ENCODE data around the gene MTCL3.

Gene MTCL3

DNA sequence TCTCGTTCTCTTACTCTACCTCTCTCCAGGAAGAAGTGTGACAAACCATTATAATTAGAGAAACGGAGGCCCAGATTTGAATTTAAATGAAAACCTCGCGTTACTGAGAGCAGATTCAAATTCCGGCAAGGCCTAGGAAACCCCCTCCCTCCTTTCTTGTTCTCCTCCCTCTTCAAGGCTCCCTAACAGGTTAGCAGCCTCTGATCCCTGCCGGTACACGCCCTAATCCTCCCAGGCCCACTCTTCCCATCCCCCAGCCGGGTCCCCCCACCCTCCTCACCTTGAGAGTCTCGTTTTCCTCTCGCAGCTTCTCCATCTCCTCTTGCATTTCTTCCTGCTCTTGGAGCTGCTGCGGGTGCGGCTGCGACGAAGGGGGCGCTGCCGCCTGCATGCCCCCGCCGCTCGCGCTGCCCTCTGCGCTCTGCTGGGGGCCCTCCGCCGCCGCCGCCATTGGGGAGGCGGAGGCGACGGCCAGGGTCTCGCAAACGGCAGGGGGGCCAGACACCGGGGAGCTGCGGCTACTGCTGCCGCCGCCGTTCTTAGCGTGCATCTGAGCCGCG is 3.8 kb downstream of the MTCL3 start:
- DNase-seq (ENCODE audit: low spot score), result peak; percentile 24

DNA sequence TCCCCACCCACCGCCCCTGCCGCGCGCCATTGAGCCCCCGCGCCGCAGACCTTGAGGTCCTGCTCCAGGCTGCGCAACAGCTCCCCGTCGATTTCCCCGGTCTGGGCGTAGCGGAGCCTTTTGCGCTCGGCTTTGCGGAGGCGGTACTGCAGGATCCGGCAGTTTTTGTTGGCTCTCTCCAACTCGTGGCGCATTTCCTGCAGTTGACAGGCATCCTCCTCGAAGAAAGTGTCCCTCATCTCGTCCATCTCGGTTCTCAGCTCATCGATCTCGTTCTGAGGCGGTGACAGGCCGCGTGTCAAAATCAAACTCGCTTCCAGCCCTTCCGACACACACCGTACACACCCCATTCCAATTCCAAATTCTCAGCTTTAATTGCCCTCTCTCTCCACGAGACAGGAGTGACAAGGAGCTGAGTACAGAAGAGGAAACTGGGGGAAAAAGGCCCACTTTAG is 4.3 kb downstream of the MTCL3 start:
- peak; percentile 66 for DNase-seq (ENCODE audit: low spot score)

DNA sequence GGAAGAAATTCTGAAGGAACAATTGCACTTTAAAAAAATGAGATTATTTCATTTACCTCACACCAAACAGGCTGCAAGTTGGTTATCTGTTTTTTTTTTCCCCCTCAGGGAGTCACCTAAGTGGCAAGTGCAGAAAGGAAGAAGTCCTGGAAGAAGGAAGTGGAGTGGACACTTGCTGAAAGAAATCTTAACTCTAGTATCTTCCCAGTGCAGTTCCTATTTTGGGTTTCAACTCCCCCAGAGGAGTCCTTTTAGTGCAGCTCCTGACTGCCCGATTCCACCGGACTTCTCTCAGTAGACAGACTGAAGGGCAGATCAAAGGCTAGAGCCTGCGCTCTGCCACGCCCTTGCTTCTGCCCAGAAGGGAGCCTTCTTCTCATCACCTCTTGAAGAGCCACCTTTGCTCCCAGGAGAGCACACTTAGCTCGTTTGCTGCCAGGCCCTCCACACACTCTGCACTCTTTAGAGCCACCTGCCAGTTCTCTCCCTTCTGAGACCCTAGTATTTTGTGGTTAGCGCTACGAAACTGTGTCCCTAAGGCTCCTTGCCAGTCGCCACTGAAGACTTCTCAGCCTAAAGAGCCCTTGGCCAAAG is 4.9 kb downstream of the MTCL3 start:
- DNase-seq (ENCODE audit: low spot score), result no peak

DNA sequence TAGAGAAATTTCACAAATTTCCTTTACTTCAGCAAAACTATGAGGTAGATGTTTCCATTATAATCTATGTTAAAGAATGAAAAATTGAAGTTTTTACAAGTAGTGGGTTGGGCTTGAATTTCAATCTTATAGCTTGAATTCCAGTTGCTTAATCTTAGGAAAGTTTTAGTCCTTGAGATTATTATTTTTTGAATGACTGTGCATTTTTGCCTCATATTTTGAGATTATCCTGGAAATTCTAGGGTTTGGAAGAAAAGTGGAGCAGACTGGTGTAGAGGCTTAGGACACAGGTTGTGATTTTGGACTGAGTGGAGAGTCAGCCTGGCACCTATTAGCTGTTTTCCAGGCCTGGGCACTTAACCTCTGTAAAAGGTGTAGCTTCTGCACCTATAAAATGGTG is 5.7 kb downstream of the MTCL3 start:
- no peak for DNase-seq (ENCODE audit: low spot score)

DNA sequence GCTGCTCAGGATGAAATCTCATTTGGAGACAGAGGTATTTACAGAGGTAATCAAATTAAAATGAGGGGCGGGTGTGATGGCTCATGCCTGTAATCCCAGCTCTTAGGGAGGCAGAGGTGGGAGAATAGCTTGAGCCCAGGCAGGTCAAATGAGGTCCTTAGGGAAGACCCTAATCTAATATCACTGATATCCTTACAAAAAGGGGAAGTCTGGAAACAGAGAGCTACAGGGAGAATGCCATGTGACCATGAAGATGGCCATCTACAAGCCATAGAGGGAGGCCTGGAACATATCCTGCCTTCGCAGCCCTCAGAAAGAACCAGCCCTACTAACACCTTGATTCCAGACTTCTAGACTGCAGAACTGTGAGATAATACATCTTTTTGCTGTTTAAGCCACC is 8.3 kb downstream of the MTCL3 start:
- DNase-seq (ENCODE audit: low spot score), result no peak

DNA sequence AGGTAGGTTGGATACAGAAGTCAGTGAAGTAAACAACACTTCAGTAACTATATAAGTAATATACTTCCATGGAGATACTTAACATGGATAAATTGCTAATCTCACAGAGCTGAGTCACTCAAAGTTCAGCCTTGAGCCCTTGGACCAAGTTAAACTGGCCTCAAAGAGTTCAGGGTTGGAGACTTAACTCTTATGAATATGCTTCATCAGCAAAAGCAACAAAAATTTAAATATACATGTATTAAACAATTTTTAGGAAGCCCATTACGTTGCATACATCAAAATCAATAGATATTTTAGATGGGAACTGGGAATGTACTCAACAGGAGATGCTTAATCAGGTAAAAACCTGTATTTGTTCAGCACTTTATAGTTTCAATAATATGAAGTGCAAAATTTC is 12.2 kb downstream of the MTCL3 start:
- no peak for DNase-seq (ENCODE audit: low spot score)

DNA sequence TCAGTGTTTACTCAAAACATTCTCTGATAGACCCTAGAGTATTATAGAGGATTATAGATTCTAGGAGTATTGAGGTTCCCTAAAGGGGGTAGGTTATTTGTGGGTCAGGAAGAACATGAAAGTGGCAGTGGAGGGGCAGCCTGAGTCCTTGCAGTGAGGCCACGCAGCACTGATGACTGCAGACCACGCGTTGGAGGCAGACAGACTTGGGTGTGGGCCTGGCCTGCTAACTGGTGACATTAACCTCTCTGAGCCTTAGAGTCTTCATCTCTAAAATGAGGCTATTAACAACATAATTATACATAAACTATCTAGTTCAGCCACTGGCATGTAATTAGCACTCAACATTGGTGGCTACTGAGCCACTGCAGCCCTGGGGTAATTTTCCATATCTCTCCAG is 16.1 kb downstream of the MTCL3 start:
- no peak for DNase-seq (ENCODE audit: low spot score)

DNA sequence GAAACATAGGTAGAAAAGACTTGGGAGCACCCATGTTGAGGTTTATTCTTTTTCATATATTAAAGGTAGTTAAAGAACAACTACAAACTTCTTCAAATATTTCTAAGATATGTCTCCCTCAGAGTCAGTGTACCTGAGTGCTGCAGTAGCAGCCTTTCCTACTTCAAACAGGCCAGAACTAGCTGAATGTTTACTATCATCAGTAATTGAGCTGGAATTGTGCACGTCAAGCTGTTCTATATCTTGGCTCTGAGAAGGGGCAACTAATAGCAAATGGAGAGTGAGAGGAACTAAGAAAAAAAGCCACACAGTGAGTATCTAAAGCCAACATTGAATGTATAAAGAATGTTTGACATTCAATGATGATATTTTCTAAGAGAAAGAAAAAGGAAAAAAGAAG is 21.7 kb downstream of the MTCL3 start:
- no peak for DNase-seq (ENCODE audit: low spot score)

DNA sequence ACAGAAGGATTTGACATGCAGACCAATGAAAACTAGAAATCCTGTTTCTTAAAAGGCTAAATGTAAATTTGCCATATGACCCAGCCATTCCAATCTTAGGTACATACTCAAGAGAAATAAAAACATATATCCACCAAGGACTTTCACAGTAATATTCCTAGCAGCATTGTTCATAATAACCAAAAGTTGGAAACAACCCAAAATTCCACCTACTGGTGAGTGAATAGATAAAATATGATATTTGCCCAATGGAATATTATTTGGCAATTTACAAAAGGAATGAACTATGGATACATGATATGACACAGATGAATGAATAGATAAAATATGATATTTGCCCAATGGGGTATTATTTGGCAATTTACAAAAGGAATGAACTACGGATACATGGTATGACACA is 22.7 kb downstream of the MTCL3 start:
- no peak for DNase-seq (ENCODE audit: low spot score)

DNA sequence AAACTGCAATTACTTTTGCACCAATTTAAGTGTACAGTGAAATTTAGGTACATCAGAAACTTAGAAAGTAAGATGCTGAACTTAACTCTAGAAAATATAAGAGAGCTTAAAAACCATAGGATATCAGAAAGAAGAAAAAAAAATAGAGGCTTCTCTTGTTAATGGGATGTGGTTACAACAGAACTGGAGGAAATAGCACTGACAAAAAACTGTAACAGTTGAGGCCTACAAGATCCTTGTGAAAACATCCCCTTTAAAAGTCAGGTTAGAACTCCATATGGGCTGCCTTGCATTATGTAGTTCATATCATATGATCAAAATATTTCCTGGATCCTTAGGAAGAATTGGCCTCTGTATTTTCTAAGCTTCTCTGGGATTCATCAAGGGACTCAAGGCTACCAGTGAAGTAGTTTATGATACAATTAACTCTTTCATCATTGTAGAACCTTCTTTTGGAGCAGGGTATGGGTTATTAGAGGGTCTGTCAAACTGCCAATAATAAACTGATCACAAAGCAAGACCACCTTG is 24.8 kb downstream of the MTCL3 start:
- no peak for DNase-seq (ENCODE audit: low spot score)

DNA sequence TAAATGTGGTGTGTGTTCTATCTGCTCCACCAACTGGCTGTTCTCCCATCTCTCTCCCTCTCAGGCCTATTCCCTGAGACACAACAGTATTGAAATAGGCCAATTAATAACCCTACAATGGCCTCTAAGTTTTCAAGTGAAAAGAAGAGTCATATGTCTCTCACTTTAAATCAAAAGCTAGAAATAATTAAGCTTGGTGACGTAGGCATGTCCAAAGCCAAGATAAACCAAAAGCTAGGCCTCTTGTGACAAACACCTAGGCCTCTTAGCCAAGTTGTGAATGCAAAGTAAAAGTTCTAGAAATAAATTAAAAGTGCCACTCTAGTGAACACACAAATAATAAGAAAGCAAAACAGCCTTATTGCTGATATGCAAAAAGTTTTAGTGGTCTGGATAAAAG is 29.9 kb downstream of the MTCL3 start:
- DNase-seq (ENCODE audit: low spot score), result no peak

DNA sequence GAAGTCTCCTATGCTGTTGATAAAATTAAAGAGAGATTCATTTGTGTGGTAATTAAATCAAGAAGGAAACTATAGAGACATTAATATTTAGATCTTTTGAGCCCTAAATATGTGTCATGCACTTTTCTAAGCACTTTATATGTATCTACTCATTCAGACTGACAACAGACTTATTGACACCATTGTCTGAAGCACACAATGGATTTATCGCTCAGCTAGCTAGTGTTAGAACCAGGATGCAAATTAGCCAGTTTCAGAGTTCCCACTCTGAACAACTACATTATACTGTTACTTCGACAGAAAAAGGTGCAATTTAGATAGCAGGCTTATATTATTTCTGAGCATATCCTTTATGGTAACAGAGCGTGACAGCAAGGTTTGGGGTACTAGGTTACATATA is 32.2 kb downstream of the MTCL3 start:
- DNase-seq (ENCODE audit: low spot score), result no peak

DNA sequence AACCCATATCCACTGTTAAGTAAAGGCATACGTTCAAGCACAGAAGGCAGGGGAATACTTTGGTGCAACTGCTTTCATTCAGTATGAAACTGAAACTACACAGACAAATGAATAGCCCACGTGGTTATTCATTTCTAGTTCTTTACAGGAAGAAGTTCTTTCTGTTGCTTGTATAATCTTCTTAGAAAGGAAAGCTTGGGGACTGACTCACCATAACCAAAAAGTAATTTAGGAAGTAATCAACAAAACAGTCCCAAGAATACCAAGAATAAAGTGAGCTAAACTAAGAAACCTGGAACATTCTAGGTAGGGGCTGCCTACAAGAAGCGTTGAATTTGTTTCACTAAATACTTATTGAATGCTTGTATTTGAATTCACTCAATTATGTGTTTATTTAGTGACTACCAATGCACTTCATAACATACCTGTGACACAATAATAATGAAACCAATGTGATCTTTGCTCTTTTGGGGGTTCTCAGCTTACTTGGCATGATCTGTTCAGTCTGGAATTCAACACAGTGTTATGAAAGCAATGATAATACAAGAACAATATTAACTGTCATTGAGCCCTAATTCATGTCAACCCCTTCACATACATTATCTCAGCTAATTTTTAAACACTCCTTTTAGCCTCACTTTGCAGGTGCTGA is 34.8 kb downstream of the MTCL3 start:
- peak; percentile 80 for DNase-seq (ENCODE audit: low spot score)

DNA sequence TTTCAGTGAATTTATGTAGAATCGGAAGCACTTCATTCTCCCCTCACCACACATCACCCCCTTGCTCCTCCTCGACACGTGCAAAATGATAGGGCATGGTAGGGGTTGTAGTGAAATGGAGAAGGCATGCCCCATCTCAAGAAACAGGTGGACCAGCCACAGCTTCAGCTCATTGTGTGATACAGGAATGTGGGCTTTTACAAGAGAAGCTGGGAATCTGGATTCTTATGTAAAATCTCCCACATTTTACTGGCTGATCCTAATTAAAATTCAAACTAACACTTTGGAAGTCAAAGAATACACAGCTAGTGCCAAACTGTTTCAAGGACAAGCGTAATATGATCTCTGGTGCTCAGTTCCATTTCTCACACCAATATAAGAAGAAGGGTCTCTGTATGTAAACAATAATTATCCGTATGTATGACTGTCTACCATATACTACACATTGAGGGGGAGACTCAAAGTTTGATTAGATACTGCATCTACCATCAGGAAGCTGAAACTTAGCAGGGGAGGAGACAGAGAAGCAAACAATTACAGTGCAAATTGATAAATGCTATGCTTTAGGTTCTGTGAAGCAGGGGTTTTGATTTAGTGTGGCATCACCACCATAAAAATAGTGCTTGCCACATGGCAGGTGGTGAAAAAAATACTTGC is 35.6 kb downstream of the MTCL3 start:
- no peak for DNase-seq (ENCODE audit: low spot score)

DNA sequence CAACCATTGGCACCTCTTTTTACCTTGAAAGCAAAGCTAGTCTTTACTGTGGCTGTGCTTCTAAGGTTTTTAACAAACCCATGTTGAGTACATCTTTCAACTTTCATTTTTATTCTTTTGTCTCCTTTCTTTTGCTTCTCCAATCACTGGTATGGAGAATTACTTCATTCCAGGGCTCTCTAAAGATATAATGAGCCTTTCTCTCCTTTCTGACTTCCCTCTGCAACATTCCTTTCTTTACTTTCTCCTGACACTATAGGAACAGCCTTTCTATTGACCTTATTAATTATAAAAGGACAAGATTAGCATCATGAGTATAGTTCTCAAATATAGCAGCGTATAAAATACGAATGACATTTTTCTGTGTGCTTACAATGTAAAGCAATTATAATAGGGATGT is 36.8 kb downstream of the MTCL3 start:
- no peak for DNase-seq (ENCODE audit: low spot score)

DNA sequence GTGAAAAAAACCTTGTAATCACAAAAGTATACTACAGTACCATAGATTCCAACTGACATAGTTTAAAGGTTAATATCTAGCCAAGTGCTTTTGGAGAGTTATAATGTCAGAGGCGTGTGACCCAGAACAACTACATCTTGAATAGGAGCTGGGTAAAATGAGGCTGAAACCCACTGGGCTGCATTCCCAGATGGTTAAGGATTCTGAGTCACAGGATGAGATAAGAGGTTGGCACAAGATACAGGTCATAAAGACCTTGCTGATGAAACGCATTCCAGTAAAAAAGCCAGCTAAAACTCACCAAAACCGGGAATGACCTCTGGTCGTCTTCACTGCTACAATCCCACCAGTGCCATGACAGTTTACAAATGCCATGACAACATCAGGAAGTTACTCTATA is 37.5 kb downstream of the MTCL3 start:
- no peak for DNase-seq (ENCODE audit: low spot score)

DNA sequence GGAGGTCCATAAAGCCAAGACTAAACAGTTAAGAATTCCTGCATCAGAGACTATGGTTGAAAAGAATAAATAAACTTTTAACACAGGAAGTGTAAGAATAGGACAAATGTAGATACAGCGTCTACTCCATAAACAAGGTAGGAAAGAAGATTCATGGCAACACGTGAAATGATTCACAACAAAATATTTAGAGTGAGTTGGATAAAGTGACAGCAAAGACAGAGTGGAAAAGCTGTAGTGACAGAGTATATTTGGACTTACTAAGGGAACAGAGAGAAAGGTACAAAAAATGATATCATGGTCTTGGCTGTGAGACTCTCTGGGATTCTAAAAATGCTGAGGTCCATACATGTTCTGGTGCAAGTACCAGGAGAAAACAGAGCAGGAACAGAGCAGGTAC is 38.0 kb downstream of the MTCL3 start:
- DNase-seq (ENCODE audit: low spot score), result no peak

DNA sequence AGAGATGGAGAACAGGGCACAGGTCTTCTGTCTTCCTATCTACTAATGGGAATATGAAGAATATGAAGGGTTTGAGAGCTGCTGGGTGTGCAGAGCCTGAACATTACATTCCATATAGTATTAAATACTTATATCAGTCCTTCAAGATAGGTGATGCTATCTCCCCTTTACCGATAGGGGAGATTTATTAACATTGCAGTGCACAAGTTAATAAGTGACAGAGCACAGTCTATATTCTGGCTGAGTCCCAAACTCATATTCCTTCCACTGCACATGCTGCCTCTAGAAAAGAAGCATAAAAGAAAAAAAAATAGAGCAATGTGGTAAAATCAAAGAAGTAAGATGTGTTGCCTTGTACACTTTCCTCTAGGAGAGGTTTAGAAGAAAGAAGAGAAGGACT is 41.5 kb downstream of the MTCL3 start:
- no peak for DNase-seq (ENCODE audit: low spot score)

DNA sequence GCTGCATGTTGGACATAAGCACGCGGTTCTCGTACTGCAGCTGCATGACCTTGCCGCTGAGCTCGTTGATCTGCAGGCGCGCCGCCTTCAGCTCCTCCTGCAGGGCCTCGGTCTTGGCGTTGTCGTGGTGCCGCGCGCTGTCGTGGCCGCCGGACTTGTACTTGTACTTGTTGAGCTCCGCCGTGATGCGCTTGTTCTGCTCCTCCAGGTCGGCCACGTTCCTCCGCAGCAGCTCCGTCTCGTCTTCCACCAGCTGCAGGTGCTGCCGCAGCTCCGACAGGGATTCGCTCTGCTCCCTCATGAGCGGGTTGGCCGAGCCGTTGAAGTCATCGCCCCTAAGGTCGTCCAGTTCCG is 43.3 kb downstream of the MTCL3 start:
- DNase-seq (ENCODE audit: low spot score), result no peak

DNA sequence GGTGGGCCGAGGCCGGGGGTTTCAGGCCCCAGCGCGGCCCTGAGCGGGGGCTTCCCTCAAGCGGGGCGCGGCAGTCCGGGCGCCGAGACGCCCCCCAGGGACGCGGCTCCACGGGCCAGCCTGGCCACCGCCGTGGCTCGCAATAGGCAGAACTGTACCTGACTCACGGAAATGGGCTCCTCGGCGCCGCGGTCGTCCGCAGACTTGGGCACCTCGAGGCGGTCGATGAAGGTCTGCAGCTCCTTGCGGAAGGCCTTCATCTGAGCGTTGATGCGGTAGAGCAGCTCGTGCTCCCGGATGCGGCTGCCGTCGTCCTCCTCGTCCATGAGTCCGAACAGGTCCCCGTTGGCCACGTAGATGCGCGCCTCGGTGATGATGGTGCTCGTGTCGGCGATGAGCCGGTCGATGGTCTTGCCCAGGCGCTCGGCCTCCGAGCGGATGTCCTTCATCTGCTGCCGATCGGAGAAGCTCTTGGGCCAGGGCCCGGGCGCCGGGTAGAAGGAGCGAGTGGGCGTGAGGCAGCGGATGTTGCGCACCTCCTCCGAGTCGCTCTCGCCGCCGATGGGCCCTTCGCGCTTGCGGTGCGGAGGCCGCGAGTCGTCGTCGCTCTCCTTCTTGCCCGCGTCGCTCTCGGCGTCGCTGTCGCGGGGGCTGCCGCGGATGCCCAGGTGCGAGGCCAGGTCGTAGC is 43.9 kb downstream of the MTCL3 start:
- DNase-seq (ENCODE audit: low spot score), result no peak

DNA sequence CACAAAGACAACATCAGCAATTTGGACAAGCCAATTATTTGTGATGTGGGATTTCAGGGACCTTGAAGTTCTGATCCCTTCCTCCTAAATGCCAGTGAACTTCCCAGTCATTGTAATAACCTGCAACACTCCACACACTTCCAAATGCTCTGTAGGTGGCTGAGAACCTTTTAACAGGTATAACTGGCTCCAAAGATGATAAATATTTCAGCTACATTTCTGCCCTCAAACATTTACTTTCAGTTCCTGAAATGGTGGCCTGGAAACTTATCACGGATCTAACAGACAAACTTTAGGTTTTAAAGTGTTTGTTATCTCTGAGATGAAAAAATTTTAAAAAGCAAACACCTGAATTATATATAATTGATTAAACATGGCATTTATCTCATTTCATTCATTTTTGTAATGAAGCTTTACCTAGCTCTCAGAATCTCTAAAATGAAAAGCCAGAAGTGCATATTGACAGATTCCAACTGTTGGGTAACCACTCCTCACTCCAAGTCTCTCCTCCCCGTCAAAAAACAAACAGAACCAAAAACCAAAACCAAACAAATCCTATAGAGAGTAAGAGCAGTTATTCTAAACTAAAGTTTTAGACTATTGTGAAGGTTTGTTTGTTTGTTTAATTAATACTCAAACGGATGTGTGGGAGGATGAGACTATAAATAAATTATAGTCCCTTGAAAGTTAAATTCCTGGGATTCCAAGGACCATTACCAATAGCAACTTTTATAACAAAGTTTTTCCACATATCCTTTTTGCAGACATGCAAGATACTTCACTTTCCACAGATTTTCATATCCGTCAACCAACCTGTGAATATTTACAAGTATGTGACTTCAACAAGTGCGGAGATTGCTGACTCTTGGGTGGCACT is 47.5 kb downstream of the MTCL3 start:
- DNase-seq (ENCODE audit: low spot score), result no peak

DNA sequence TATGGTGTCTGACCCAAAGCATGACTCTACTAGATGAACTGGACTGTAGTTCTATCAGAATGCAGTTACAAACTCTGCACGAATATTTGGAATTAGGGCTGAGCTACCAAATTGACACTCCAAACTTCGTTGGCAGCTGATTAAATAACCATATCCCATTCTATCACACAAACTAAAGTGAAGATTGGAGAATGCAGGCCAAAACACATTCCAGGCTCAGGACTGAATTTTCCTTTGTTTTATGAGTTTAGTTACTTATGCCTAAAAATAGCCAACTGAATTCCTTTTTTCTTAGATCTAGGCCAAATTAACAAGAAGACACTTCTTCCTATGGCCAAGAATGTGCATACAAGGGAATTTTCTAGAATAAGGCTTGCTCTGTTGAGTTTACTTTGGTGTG is 50.2 kb downstream of the MTCL3 start:
- DNase-seq (ENCODE audit: low spot score), result no peak
